ENCODE data around the gene SHLD2.
"Not testable (repeated sequence)": the region's sequence is repeated elsewhere in the genome, so short reads cannot be mapped to it uniquely, and the experiment has no call there.

SHLD2 gene

DNA sequence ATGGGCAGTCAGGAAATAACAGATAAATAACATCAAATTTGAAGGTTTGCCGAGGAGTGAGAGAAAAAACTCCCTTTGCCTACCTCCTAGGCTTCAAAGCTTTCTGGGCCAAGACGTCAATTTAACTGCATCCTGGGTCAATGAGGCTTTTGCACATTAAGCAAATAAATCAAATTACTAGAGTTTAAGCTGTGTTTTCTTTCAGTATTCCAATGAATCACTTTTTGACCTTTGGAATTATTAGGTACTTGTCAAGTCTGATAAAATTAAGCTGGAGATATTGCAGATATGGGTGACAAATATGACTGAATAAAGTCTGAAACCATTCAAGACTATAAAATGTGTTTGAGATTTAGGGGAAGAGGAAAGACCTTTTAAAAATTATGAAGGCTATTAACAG is 22.6 kb upstream of the SHLD2 start:
- Mint-ChIP-seq H3K36me3 (ENCODE audit: low read depth) (peaks cover 48% of the 10 kb centered on the region), H3K9me3 (no peaks in the 10 kb centered on the region), H3K4me3 (no peak overlapping the region), H3K27ac (no peak overlapping the region), H3K27me3 (no peaks in the 10 kb centered on the region), H3K4me1 (peaks cover 7% of the 10 kb centered on the region)
- no peak for DNase-seq
- no peak for ATAC-seq

DNA sequence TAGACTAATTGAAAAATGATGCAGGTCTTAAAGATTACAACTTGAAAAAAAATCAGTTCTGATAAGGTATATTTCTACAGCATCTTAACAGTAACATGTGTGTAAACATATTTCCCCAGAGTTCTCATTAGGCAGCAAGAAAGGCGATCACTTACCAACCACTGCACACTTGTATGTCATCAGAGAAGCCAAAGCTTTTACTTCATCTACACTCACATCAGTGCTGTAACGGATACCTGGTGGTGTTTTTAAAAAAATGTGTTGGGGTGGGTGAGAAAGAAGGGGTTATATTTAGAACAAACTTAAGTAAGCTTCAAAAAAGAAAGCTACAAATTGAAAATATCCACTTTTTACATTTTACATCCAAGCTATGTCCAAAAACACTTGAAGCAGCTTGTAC is 18.6 kb upstream of the SHLD2 start:
- H3K36me3 Mint-ChIP-seq (ENCODE audit: low read depth): peaks cover 36% of the 10 kb centered on the region
- not testable (repeated sequence) for ATAC-seq

DNA sequence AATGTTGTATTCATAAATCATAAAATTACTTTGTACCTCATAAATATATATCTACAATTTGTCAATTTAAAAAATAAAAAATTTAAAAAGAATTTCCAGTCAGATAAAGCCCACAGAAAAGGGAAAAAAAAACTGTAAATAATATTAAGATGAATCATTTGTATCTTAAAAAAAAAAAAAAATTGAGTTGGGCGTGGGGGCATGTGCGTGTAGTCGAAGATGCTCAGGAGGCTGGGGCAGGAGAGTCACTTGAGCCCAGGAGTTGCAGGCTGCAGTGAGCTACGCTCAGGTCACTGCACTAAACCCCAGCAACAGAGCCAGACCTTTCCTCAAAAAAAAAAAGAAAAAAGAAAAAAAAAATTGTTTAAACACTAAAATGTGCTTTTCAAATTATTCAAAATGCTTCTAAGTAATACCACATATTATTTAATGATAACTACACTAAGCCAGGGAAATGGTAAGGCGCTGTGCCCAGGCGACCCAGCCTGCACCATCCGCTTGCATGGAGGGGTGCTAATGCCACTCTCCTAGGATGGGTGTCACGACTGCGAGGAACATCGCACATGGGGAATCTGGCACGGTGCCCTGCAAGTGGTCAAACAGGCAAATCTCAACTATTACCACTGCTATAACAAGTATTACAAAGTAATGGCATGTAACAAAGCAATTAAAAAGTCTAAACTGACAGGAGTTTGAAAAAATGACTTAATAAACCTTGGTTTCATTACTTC is 15.7 kb upstream of the SHLD2 start:
- H3K27ac Mint-ChIP-seq: no peak overlapping the region
- ATAC-seq (no peak), DNase-seq (no peak)
- peaks cover 42% of the 10 kb centered on the region for H3K4me1 Mint-ChIP-seq
- peaks cover 30% of the 10 kb centered on the region for H3K36me3 Mint-ChIP-seq (ENCODE audit: low read depth)
- no peaks in the 10 kb centered on the region for H3K27me3 Mint-ChIP-seq
- H3K4me3 Mint-ChIP-seq: no peak overlapping the region
- no peaks in the 10 kb centered on the region for H3K9me3 Mint-ChIP-seq

More for the DNA sequence above, 18.6 kb upstream of the SHLD2 start:
- peaks cover 16% of the 10 kb centered on the region for H3K4me1 Mint-ChIP-seq
- not testable (repeated sequence) for H3K9me3 Mint-ChIP-seq, H3K27ac Mint-ChIP-seq, H3K27me3 Mint-ChIP-seq, DNase-seq, H3K4me3 Mint-ChIP-seq

DNA sequence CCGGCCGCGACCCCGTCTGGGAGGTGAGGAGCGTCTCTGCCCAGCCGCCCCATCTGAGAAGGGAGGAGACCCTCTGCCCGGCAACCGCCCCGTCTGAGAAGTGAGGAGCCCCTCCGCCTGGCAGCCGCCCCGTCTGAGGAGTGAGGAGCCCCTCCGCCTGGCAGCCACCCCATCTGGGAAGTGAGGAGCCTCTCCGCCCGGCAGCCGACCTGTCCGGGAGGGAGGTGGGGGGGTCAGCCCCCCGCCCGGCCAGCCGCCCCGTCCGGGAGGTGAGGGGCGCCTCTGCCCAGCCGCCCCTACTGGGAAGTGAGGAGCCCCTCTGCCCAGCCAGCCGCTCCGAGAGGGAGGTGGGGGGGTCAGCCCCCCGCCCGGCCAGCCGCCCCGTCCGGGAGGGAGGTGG is 14.4 kb upstream of the SHLD2 start:
- H3K9me3 Mint-ChIP-seq, DNase-seq, H3K27ac Mint-ChIP-seq, H3K4me3 Mint-ChIP-seq, ATAC-seq, H3K27me3 Mint-ChIP-seq: not testable (repeated sequence)
- H3K4me1 Mint-ChIP-seq: peaks cover 51% of the 10 kb centered on the region
- H3K36me3 Mint-ChIP-seq (ENCODE audit: low read depth): peaks cover 32% of the 10 kb centered on the region

DNA sequence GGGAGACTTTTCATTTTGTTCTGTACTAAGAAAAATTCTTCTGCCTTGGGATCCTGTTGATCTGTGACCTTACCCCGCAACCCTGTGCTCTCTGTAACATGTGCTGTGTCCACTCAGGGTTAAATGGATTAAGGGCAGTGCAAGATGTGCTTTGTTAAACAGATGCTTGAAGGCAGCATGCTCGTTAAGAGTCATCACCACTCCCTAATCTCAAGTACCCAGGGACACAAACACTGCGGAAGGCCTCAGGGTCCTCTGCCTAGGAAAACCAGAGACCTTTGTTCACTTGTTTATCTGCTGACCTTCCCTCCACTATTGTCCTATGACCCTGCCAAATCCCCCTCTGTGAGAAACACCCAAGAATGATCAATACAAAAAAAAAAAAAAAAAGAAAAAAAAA is 13.4 kb upstream of the SHLD2 start:
- not testable (repeated sequence) for H3K9me3 Mint-ChIP-seq, DNase-seq, ATAC-seq, H3K4me3 Mint-ChIP-seq, H3K27me3 Mint-ChIP-seq
- H3K4me1 Mint-ChIP-seq: peaks cover 57% of the 10 kb centered on the region
- H3K27ac Mint-ChIP-seq: peak overlapping the region; percentile 95
- peaks cover 34% of the 10 kb centered on the region for H3K36me3 Mint-ChIP-seq (ENCODE audit: low read depth)

DNA sequence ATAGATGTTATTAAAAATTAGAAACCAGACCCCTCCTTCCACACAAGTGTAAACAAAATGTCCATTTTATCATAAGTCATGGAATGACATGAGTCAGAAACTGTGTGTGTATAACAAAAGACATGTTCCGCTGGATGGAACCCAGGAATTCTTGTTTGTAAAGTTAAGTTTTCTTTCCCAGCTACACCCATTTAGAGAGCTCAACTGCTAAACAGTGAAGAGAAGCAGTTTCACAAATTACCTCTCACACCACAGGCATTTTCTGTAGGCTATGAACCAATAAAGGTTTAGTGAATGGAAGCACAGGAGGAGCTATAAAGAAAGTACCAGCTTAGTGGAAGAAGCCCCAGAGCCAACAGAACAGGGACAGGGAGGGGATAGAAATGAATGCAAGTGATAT is 12.8 kb upstream of the SHLD2 start:
- H3K27ac Mint-ChIP-seq: peak overlapping the region; percentile 95
- peaks cover 60% of the 10 kb centered on the region for H3K4me1 Mint-ChIP-seq

DNA sequence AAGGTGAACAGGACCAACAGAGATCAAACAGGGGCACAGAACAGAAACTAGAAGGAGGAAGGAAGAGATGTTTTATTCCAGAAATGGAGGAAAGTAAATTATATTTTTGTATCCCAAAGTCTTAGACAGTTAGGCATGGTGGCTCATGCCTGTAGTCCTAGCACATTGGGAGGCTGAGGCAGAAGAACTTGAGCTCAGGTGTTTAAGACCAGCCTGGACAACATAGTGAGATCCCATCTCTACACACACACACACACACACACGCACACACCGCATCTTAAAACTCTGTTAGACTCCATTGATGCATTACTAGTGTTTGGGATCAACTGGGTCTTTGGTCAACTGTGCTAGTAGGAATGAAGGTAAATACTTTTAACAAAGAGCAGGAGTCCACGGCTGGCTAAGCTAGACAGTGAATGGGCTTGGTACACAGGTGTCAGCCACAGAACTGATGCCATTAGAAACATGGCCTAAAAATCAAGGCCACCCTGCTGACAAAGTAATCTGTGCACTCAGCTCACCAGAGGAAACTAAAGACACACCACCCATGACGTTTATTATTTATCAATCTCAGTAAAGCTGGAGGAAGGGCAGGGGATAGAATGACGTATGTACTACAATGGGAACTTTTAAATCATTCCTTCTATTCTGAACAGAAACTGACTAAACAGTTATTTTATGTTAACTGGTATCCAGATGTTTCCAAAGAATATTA is 11.3 kb upstream of the SHLD2 start:
- Mint-ChIP-seq H3K36me3 (ENCODE audit: low read depth) (peaks cover 49% of the 10 kb centered on the region), H3K27ac (peak overlapping the region; percentile 95), H3K4me3 (peak overlapping the region; percentile 49), H3K4me1 (peaks cover 62% of the 10 kb centered on the region)
- peak; percentile 77 for ATAC-seq
- H3K27me3 Mint-ChIP-seq, DNase-seq, H3K9me3 Mint-ChIP-seq: not testable (repeated sequence)

More for the DNA sequence above, 12.8 kb upstream of the SHLD2 start:
- H3K27me3 Mint-ChIP-seq, ATAC-seq, DNase-seq, H3K9me3 Mint-ChIP-seq: not testable (repeated sequence)
- Mint-ChIP-seq H3K4me3 (peak overlapping the region; percentile 63), H3K36me3 (ENCODE audit: low read depth) (peaks cover 39% of the 10 kb centered on the region)

DNA sequence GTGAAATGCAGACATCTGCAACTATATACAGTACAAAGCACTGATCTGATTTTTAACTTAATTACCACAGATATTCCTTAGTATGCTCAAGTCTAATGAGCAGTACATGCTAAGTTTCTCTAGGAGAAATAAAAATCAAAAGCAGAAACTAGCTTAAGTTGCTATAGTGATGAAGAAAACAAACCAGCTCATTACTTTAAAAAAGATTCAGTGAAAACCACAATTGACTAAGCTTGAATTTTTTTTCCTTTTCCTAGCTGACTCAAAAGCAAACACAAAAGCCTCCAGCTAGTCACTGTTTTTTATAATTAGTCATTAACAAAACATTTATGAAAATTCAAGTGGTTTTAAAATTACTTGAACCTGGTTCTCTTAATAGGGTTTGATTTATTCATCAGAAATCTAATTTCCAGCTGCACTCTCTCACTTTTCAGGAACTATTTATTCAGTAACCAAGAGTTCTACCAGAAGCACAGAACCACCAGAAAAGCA is 10.7 kb upstream of the SHLD2 start:
- not testable (repeated sequence) for H3K27me3 Mint-ChIP-seq, DNase-seq, H3K9me3 Mint-ChIP-seq
- H3K4me3 Mint-ChIP-seq: peak overlapping the region; percentile 49
- peaks cover 53% of the 10 kb centered on the region for H3K36me3 Mint-ChIP-seq (ENCODE audit: low read depth)
- peaks cover 68% of the 10 kb centered on the region for H3K4me1 Mint-ChIP-seq
- peak overlapping the region; percentile 95 for H3K27ac Mint-ChIP-seq
- peak; percentile 73 for ATAC-seq

DNA sequence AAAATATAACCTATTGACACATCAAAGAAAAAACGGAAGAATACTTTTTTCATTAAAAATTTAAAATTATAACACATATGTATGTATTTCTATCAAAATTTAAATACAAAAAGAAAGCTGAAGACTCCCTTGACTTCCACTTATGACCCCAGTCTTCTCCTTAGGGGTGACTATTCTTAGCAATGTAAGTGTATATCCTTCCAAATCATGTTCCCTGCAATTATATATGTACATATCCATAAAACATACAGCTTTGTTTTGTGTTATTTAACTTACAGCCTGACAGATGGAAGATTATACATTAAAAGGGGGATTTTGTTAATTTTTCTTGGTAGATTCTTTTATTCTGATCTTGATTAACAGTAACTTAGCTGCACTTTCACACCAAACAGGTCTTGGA is 9.5 kb upstream of the SHLD2 start:
- H3K36me3 Mint-ChIP-seq (ENCODE audit: low read depth): peaks cover 60% of the 10 kb centered on the region
- ATAC-seq: no peak
- no peaks in the 10 kb centered on the region for H3K9me3 Mint-ChIP-seq
- H3K4me3 Mint-ChIP-seq: no peak overlapping the region
- peaks cover 77% of the 10 kb centered on the region for H3K4me1 Mint-ChIP-seq
- no peaks in the 10 kb centered on the region for H3K27me3 Mint-ChIP-seq
- no peak for DNase-seq
- H3K27ac Mint-ChIP-seq: no peak overlapping the region

DNA sequence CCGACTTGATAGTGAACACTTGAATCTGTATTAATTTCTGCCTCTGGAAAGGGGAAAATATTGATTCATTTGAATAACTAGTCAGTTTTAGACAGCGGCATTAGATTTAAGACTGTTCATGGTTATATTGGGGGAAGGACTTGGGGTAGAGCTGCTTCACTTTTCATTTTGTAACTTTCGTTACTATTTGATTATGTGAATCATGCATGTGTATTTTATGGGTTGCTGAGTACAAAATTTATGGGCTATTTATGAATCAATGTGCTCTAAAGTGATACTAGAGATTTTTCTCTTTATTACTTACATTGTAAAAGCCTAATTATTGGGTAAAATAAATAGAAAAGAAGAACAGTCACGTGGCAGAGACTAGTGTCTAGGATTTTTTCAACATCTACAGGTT is 5.3 kb upstream of the SHLD2 start:
- Mint-ChIP-seq H3K4me1 (peaks cover 79% of the 10 kb centered on the region), H3K9me3 (no peaks in the 10 kb centered on the region), H3K36me3 (ENCODE audit: low read depth) (peaks cover 76% of the 10 kb centered on the region), H3K27ac (no peak overlapping the region), H3K27me3 (no peaks in the 10 kb centered on the region), H3K4me3 (no peak overlapping the region)
- no peak for ATAC-seq
- DNase-seq: no peak

DNA sequence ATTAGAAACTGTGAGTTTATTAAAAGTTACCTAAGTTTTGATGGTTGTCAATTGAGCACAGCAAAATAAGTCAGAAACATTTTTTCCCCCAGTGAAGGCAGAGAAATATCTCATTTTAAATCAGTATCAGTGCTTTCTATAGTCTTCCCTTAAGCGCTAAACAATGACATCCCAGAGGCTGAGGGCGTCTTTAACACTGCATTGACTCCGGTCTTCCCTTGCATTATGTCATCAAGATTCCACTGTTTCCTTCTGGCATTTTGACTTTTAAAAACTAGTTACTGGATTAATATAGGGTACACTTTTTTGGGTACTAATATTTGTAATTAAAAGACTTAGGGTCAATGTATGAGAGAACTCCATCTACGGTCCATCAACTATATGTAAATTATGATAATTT is 4.2 kb upstream of the SHLD2 start:
- peak overlapping the region; percentile 5 for H3K4me3 Mint-ChIP-seq
- DNase-seq (no peak), ATAC-seq (no peak)
- H3K4me1 Mint-ChIP-seq: peaks cover 74% of the 10 kb centered on the region
- no peaks in the 10 kb centered on the region for H3K27me3 Mint-ChIP-seq
- peaks cover 71% of the 10 kb centered on the region for H3K36me3 Mint-ChIP-seq (ENCODE audit: low read depth)
- H3K9me3 Mint-ChIP-seq: no peaks in the 10 kb centered on the region
- H3K27ac Mint-ChIP-seq: no peak overlapping the region

DNA sequence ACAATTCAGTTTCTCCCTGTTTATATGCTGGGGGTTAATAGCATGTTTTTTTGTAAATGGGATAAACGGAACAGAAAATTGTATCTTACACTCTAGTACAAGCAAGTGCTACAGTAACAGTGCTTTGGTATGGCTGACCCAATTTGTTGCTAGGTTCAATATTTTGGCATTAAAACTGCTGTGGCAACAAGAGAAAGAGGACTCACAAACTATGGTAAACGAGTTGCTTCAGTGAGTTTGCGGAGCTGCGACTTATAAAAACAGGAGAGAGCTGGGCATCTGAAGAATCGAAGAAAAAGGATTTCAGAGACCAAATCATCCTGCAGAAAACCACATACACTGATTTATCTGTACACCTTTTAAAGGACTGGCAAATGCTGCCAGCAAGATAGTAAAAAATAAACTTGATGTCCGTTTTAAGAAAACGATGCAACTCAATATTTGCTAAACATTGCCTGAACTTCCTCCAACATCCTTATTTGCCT is 2.6 kb upstream of the SHLD2 start:
- H3K27me3 Mint-ChIP-seq: no peaks in the 10 kb centered on the region
- H3K4me1 Mint-ChIP-seq: peaks cover 69% of the 10 kb centered on the region
- peak overlapping the region; percentile 95 for H3K27ac Mint-ChIP-seq
- DNase-seq: no peak
- peaks cover 64% of the 10 kb centered on the region for H3K36me3 Mint-ChIP-seq (ENCODE audit: low read depth)
- H3K4me3 Mint-ChIP-seq: peak overlapping the region; percentile 96
- H3K9me3 Mint-ChIP-seq: no peaks in the 10 kb centered on the region
- no peak for ATAC-seq

DNA sequence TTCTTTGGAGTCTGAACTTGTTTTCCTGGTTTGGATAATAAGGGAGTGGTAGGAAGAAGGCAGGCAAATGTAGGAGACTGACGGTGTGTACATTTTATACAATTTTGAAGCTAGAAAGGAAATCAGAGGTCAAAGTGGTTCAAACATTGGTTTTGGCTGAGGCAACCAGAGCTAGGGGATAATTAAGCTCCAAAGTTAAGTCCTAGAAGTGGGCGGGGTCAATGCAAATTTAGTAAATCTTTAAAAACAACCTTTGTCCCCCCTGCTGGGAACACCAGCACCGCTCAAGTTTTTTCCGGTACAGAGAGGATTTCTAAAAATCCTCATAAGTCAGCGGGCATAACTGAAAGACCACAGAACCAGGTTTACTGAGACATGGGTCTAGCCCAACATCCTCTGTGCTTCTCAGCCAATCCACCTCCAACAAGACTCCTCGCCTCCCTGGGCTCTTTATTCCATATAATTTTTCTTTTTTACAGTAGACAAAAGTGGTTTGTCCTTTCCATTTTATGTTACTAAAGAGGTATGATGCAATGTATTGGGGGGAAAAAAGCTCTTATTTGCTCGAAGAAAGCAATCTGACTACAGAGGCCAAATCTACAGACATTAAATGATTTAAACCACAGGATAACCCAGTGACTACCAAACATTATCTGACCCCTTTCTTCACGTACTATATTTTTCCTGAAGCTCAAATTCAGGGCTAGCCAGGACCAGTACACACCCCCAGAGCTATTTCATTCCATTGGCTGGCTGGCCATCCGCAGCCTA is 2.0 kb upstream of the SHLD2 start:
- DNase-seq (peak; percentile 25), ATAC-seq (no peak)
- Mint-ChIP-seq H3K36me3 (ENCODE audit: low read depth) (peaks cover 62% of the 10 kb centered on the region), H3K4me1 (peaks cover 67% of the 10 kb centered on the region), H3K9me3 (no peaks in the 10 kb centered on the region), H3K4me3 (peak overlapping the region; percentile 96), H3K27me3 (no peaks in the 10 kb centered on the region), H3K27ac (peak overlapping the region; percentile 95)

DNA sequence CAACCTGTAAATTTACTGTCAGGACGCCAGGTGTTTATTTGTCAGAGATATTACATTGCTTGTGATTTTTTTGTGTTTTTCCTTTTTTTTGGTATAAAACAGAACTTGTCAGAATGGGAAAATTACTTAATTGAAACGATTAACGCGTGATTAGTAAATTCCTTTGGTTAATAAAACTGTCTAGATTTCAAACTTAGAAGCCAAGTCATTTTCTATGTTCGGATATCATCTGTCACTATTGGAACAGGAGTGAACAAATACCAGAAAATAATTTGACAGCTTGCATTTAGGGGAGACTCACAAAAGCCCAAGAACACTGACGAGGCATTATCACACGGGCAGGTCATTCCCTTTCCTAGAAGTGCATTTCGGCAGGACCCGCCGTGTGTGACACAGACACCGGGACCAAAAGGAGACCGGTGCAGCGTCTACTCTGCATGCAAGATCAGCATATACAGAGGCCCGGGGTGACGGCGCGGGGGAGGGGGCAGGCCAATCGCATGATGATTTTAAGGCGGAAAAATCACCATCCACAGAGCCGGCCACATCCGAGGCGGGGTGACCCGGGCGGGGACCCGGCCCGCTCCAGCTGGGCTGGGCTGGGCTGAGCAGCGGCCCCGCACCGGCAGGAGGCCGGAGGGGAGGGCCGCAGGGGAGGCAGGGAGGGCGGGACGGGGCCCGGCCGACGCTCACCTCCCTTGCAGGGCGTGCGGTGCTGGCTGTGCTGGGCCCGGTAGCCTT is 1.2 kb upstream of the SHLD2 start:
- DNase-seq (peak; percentile 78), ATAC-seq (peak; percentile 38)
- H3K36me3 Mint-ChIP-seq (ENCODE audit: low read depth): peaks cover 56% of the 10 kb centered on the region
- no peaks in the 10 kb centered on the region for H3K27me3 Mint-ChIP-seq
- peak overlapping the region; percentile 96 for H3K4me3 Mint-ChIP-seq
- peak overlapping the region; percentile 95 for H3K27ac Mint-ChIP-seq
- peaks cover 60% of the 10 kb centered on the region for H3K4me1 Mint-ChIP-seq
- H3K9me3 Mint-ChIP-seq: no peaks in the 10 kb centered on the region
